Measurements from ENCODE around the gene CCDC28A.

CCDC28A gene

GRCh38 chr6:138833816-138834539 lies 60.4 kb downstream of the CCDC28A start:
- DNase-seq (ENCODE audit: low read depth in 2 of 2) = no peak

GRCh38 chr6:138837246-138837645 lies 63.7 kb downstream of the CCDC28A start:
- DNase-seq (ENCODE audit: low read depth in 2 of 2) = no peak
